Common myeloid progenitor, CD34-positive (primary cell): Measurements from ENCODE around the gene TPM3.
"Not testable (repeated sequence)": the region's sequence is repeated elsewhere in the genome, so short reads cannot be mapped to it uniquely, and the experiment has no call there.

ENCODE experiments used
- CTCF ChIA-PET: fragments of 350-600 bp; sonication (Branson Sonifier 250); formaldehyde crosslinking; loops from one replicate; lab custom pipeline; 2021; ENCODE audit warnings: antibody characterized with exemption; lab: Charles Lee
- POLR2A ChIA-PET: fragments of 350-600 bp; sonication (Branson Sonifier 250); formaldehyde crosslinking; loops from one replicate; lab custom pipeline; 2021; ENCODE audit warnings: antibody characterized with exemption; lab: Charles Lee
- DNase-seq, 3 donors: peaks; one replicate each; pipeline versions ENCODE4 v3.0.0 to v3.0.0-alpha.2; 2013
- H3K27ac ChIP-seq, 2 experiments: 1 replicate in 1 of 2; 2 replicates in 1 of 2; pipeline ENCODE4 v1.7.0; 2013; ENCODE audit warnings: inconsistent platforms in 2 of 2, low read length in 2 of 2, mild to moderate bottlenecking in 2 of 2, low read depth in 1 of 2, moderate library complexity in 1 of 2; ENCODE audit not compliant: severe bottlenecking in 2 of 2, insufficient read depth in 1 of 2, poor library complexity in 1 of 2
- H3K27me3 ChIP-seq, 5 experiments: replicated peaks in 2 of 5; 1 replicate in 3 of 5; 2 replicates in 2 of 5; pipeline versions ENCODE4 v1.6.1 to v1.7.0; 2013; ENCODE audit warnings: low read length in 4 of 5, mild to moderate bottlenecking in 2 of 5, moderate library complexity in 2 of 5, inconsistent platforms in 1 of 5; ENCODE audit not compliant: insufficient read depth in 5 of 5, control insufficient read depth in 4 of 5
- H3K36me3 ChIP-seq, 4 experiments: 1 replicate in 2 of 4; 2 replicates in 2 of 4; pipeline versions ENCODE4 v1.6.1 to v1.7.0; 2013; ENCODE audit warnings: low read length in 3 of 4, control low read depth in 1 of 4, mild to moderate bottlenecking in 1 of 4; ENCODE audit not compliant: control insufficient read depth in 4 of 4, insufficient read depth in 4 of 4
- H3K4me1 ChIP-seq, 4 experiments: 1 replicate in 3 of 4; 2 replicates in 1 of 4; pipeline versions ENCODE4 v1.6.1 to v1.7.1; 2013; ENCODE audit warnings: low read length in 3 of 4, mild to moderate bottlenecking in 3 of 4, control low read depth in 1 of 4, inconsistent platforms in 1 of 4, moderate library complexity in 1 of 4; ENCODE audit not compliant: control insufficient read depth in 4 of 4, insufficient read depth in 4 of 4; ENCODE audit errors: control extremely low read depth in 1 of 4
- H3K4me3 ChIP-seq, 7 experiments: 1 replicate in 4 of 7; 2 replicates in 3 of 7; pipeline versions ENCODE4 v1.5.1 to v1.7.0; 2013; ENCODE audit warnings: mild to moderate bottlenecking in 7 of 7, low read length in 6 of 7, moderate library complexity in 6 of 7, inconsistent platforms in 2 of 7, low read depth in 2 of 7, control low read depth in 1 of 7; ENCODE audit not compliant: insufficient read depth in 4 of 7, control insufficient read depth in 1 of 7; ENCODE audit errors: extremely low read depth in 1 of 7
- H3K9me3 ChIP-seq, 5 experiments: 1 replicate in 4 of 5; 2 replicates in 1 of 5; pipeline versions ENCODE4 v1.6.1 to v1.7.1; 2013; ENCODE audit warnings: low read length in 4 of 5, mild to moderate bottlenecking in 2 of 5, inconsistent platforms in 1 of 5, low read depth in 1 of 5, moderate library complexity in 1 of 5; ENCODE audit not compliant: control insufficient read depth in 4 of 5, insufficient read depth in 2 of 5; ENCODE audit errors: control extremely low read depth in 1 of 5
- WGBS: methylation state at CpG from one replicate; pipeline ENCODE4 v1.1.5; 2013; ENCODE audit not compliant: insufficient coverage; 5-methylcytosine and 5-hydroxymethylcytosine counted together

Gene TPM3

GRCh38 chr1:154151311-154151710 is 40.6 kb downstream of the TPM3 start:
- Histone ChIP-seq H3K9me3 (no peaks in the 10 kb centered on the region), H3K27me3 (no peaks in the 10 kb centered on the region), H3K36me3 (peaks cover 2 to 17% (median 9%) of the 10 kb centered on the region in 4 experiments), H3K4me1 (peaks cover 11 to 34% (median 24%) of the 10 kb centered on the region in 4 experiments), H3K4me3 (no peak overlapping the region), H3K27ac (no peak overlapping the region)
- no peak for DNase-seq
- ChIA-PET POLR2A (no interaction called here), CTCF (no interaction called here)

- H3K4me1 ChIP-seq: peaks cover 0 to 17% (median 13%) of the 10 kb centered on the region in 4 experiments
- CTCF ChIA-PET: interaction anchor here (1.0 kb wide), 1 partner anchor 9 kb away, joined by 3 read pairs; no protein-coding TSS in a partner anchor
- peak overlapping the region in 1 of 7 experiments; percentile 24 for H3K4me3 ChIP-seq
- peaks cover 0 to 2% (median 0%) of the 10 kb centered on the region in 4 experiments for H3K36me3 ChIP-seq
- 0% methylated on average over 1 of the region's 3 CpGs for WGBS
- POLR2A ChIA-PET: interaction anchor here (0.7 kb wide), 1 partner anchor 159 kb away, joined by 5 read pairs; no protein-coding TSS in a partner anchor
- H3K9me3 ChIP-seq: no peaks in the 10 kb centered on the region
- H3K27me3 ChIP-seq: no peaks in the 10 kb centered on the region
- peak overlapping the region in 1 of 2 experiments; percentile 56 for H3K27ac ChIP-seq
- peak; percentile 41 to 87 (median 77) for DNase-seq
Observed at GRCh38 chr1:154148807-154149206, 43.1 kb downstream of the TPM3 start.

- not testable (repeated sequence) for DNase-seq, H3K27me3 ChIP-seq, H3K27ac ChIP-seq
Observed at GRCh38 chr1:154147505-154147904, 44.4 kb downstream of the TPM3 start.

DNA sequence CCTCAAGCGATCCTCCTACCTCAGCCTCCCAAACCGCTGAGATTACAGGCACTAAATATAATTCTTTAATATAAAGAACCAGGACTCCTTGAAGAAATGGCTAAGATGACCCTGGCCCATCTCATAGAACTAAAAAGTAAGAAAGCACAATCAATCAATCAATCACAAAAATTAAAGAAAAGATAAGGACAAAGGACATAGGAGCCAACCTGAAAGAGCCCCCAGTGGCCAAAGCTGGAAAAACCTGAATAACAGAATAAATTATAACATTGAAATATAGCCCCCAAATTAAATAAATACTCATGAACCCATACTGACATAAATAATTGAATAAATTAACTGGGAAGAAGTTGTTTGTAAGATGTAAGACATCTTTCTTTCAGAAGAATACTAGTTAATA is 45.9 kb downstream of the TPM3 start:
- CTCF ChIA-PET: interaction anchor here (1.3 to 1.9 kb wide), 3 partner anchors 9 to 32 kb away, joined by 3 to 10 read pairs (median 4); no protein-coding TSS in a partner anchor
- H3K4me1 ChIP-seq: peaks cover 0 to 15% (median 11%) of the 10 kb centered on the region in 4 experiments
- no peak for DNase-seq
- POLR2A ChIA-PET: no interaction called here
- H3K9me3 ChIP-seq: no peaks in the 10 kb centered on the region
- H3K4me3 ChIP-seq: no peak overlapping the region
- H3K36me3 ChIP-seq: no peaks in the 10 kb centered on the region
- no CpG with 5 or more reads among the region's 2 CpGs for WGBS
- no peaks in the 10 kb centered on the region for H3K27me3 ChIP-seq
- H3K27ac ChIP-seq: no peak overlapping the region

More at GRCh38 chr1:154147505-154147904, 44.4 kb downstream of the TPM3 start:
- H3K36me3 ChIP-seq, H3K4me3 ChIP-seq, H3K9me3 ChIP-seq, POLR2A ChIA-PET: not testable (repeated sequence)
- H3K4me1 ChIP-seq: peaks cover 0 to 15% (median 11%) of the 10 kb centered on the region in 4 experiments
- WGBS: 98% methylated on average over 4 of the region's 5 CpGs
- CTCF ChIA-PET: interaction anchor here (0.8 to 1.1 kb wide), 2 partner anchors 30 to 51 kb away, joined by 3 to 4 read pairs; no protein-coding TSS in a partner anchor

DNA sequence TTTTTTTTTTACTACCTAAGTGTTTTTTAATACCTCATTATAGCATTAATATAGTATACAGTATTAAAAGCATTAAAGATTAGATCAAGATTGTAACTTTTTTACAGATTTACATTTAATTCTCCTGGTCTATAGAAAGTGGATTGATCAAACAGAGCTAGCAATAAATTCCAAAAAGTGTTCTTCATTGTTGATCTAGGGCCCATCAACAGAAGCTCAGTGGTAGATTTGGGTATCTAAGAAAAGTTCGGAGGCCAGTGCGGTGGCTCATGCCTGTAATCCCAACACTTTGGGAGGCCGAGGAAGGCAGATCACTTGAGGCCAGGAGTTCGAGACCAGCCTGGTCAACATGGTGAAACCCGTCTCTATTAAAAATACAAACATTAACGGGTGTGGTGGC is 49.5 kb downstream of the TPM3 start:
- Histone ChIP-seq H3K9me3 (no peaks in the 10 kb centered on the region), H3K27me3 (no peaks in the 10 kb centered on the region), H3K27ac (no peak overlapping the region), H3K4me3 (no peak overlapping the region), H3K4me1 (no peaks in the 10 kb centered on the region), H3K36me3 (no peaks in the 10 kb centered on the region)
- 98% methylated on average over 5 of the region's 6 CpGs for WGBS
- POLR2A ChIA-PET: interaction anchor here (0.6 kb wide), 1 partner anchor 152 kb away, joined by 4 read pairs; no protein-coding TSS in a partner anchor
- CTCF ChIA-PET: interaction anchor here (1.5 kb wide), 1 partner anchor 12 kb away, joined by 4 read pairs; the partner anchor contains the start of gene NUP210L
- no peak for DNase-seq

- Histone ChIP-seq H3K36me3 (no peaks in the 10 kb centered on the region), H3K4me1 (no peaks in the 10 kb centered on the region), H3K4me3 (no peak overlapping the region), H3K27me3 (no peaks in the 10 kb centered on the region), H3K9me3 (no peaks in the 10 kb centered on the region), H3K27ac (no peak overlapping the region)
- CTCF ChIA-PET: no interaction called here
- POLR2A ChIA-PET: interaction anchor here (0.7 kb wide), 1 partner anchor 151 kb away, joined by 3 read pairs; the partner anchor contains the start of gene RPS27
- no peak for DNase-seq
- WGBS: no CpG with 5 or more reads among the region's 3 CpGs
Observed at GRCh38 chr1:154141240-154141639, 50.7 kb downstream of the TPM3 start.

- Histone ChIP-seq H3K27ac (no peak overlapping the region), H3K36me3 (no peaks in the 10 kb centered on the region), H3K4me1 (no peaks in the 10 kb centered on the region), H3K9me3 (no peaks in the 10 kb centered on the region), H3K27me3 (no peaks in the 10 kb centered on the region), H3K4me3 (no peak overlapping the region)
- CTCF ChIA-PET: interaction anchor here (2.0 kb wide), 1 partner anchor 8 kb away, joined by 10 read pairs; no protein-coding TSS in a partner anchor
- POLR2A ChIA-PET: interaction anchor here (0.6 kb wide), 1 partner anchor 56 kb away, joined by 4 read pairs; no protein-coding TSS in a partner anchor
- peak in 2 of 3 donors; percentile 51 to 52 for DNase-seq
- no CpG with 5 or more reads among the region's 3 CpGs for WGBS
Observed at GRCh38 chr1:154137888-154138287, 54.0 kb downstream of the TPM3 start.
